B cell (primary cell): ENCODE data around the gene CD274. TPM values are rescaled to one million over a fixed set of nuclear protein-coding genes. Genes with fewer than 3 reads are reported as not detected.

Source experiments
- ATAC-seq: fragments of 200-7000 bp; cut with Tn5 transposase; one replicate; pipeline ENCODE4 v1.10.0; 2021; ENCODE audit warnings: low read depth, mild to moderate bottlenecking, moderate number of reproducible peaks, moderate library complexity
- CTCF ChIA-PET: fragments of 350-600 bp; sonication (Branson Sonifier 250); formaldehyde crosslinking; loops from one replicate; lab custom pipeline; 2021; ENCODE audit warnings: antibody characterized with exemption, inconsistent platforms; lab: Charles Lee
- POLR2A ChIA-PET: fragments of 350-600 bp; sonication (Branson Sonifier 250); formaldehyde crosslinking; loops from one replicate; lab custom pipeline; 2021; ENCODE audit warnings: antibody characterized with exemption; lab: Charles Lee
- DNase-seq: peaks from one replicate; pipeline ENCODE4 v3.0.0; 2013
- H2AFZ ChIP-seq: 2 replicates; pipeline ENCODE4 v1.6.1; 2012; ENCODE audit warnings: mild to moderate bottlenecking, low read depth, low read length; ENCODE audit not compliant: insufficient read depth, poor library complexity, severe bottlenecking
- H3K27ac ChIP-seq, 2 donors: 1 replicate in 1 of 2; 2 replicates in 1 of 2; pipeline ENCODE4 v1.5.1; 2012 to 2013; ENCODE audit warnings: low read length in 2 of 2, mild to moderate bottlenecking in 2 of 2, moderate library complexity in 1 of 2
- H3K27me3 ChIP-seq, 4 experiments: fragments of 200-600 bp in 1 of 4; sonication (generic) in 1 of 4; replicated peaks in 1 of 4; 1 replicate in 2 of 4; 2 replicates in 2 of 4; pipeline versions ENCODE4 v1.6.1 to v1.7.0; 2013 to 2016; ENCODE audit warnings: low read length in 3 of 4, mild to moderate bottlenecking in 2 of 4, mixed read lengths in 1 of 4, moderate library complexity in 1 of 4; ENCODE audit not compliant: insufficient read depth in 4 of 4, control insufficient read depth in 3 of 4; ENCODE audit errors: control extremely low read depth in 1 of 4
- H3K36me3 ChIP-seq, 2 experiments: replicated peaks in 1 of 2; 1 replicate in 1 of 2; 2 replicates in 1 of 2; pipeline versions ENCODE4 v1.6.1 to v1.7.1; 2013; ENCODE audit warnings: low read length in 1 of 2; ENCODE audit not compliant: insufficient read depth in 2 of 2, control insufficient read depth in 1 of 2; ENCODE audit errors: control extremely low read depth in 1 of 2, extremely low read depth in 1 of 2
- H3K4me1 ChIP-seq, 2 donors: fragments of 200-600 bp in 1 of 2; sonication (generic) in 1 of 2; 1 replicate in 1 of 2; 2 replicates in 1 of 2; pipeline versions ENCODE4 v1.5.1 to v1.6.1; 2013 to 2017; ENCODE audit warnings: low read length in 2 of 2; ENCODE audit not compliant: control insufficient read depth in 2 of 2, insufficient read depth in 2 of 2
- H3K4me2 ChIP-seq: replicated peaks from 2 replicates; pipeline ENCODE3; 2012; ENCODE audit warnings: mild to moderate bottlenecking, low read depth, low read length; ENCODE audit not compliant: poor library complexity, severe bottlenecking
- H3K4me3 ChIP-seq, 5 experiments: fragments of 200-600 bp in 1 of 5; sonication (generic) in 1 of 5; 1 replicate in 3 of 5; 2 replicates in 2 of 5; pipeline versions ENCODE4 v1.5.1 to v1.7.0; 2011 to 2016; ENCODE audit warnings: low read length in 4 of 5, mild to moderate bottlenecking in 4 of 5, low read depth in 2 of 5, control low read depth in 1 of 5, moderate library complexity in 1 of 5; ENCODE audit not compliant: insufficient read depth in 1 of 5; ENCODE audit errors: control extremely low read depth in 1 of 5, extremely low read depth in 1 of 5
- H3K79me2 ChIP-seq: fragments of 200-600 bp; sonication (generic); one replicate; pipeline ENCODE4 v1.6.0; 2016; ENCODE audit warnings: low read length; ENCODE audit not compliant: control insufficient read depth, insufficient read depth
- H3K9ac ChIP-seq: fragments of 200-600 bp; sonication (generic); 2 replicates; pipeline ENCODE4 v1.6.1; 2017; ENCODE audit warnings: mild to moderate bottlenecking, low read length, moderate library complexity
- H3K9me3 ChIP-seq, 3 donors: one replicate each; pipeline versions ENCODE4 v1.6.1 to v1.7.1; 2013; ENCODE audit warnings: low read length in 2 of 3; ENCODE audit not compliant: control insufficient read depth in 2 of 3, insufficient read depth in 1 of 3; ENCODE audit errors: control extremely low read depth in 1 of 3
- H4K20me1 ChIP-seq: 2 replicates; pipeline ENCODE4 v1.6.0; 2012; ENCODE audit warnings: mild to moderate bottlenecking, low read length; ENCODE audit not compliant: insufficient read depth, control insufficient read depth, poor library complexity, severe bottlenecking
- H3K27ac Mint-ChIP-seq: one replicate; pipeline ENCODE4 v1.8.0; 2021; ENCODE audit warnings: mixed read lengths
- H3K27me3 Mint-ChIP-seq: one replicate; pipeline ENCODE4 v1.8.0; 2021; ENCODE audit warnings: mixed read lengths
- H3K4me1 Mint-ChIP-seq: one replicate; pipeline ENCODE4 v1.8.0; 2021; ENCODE audit warnings: mixed read lengths
- H3K4me3 Mint-ChIP-seq: one replicate; pipeline ENCODE4 v1.8.0; 2021; ENCODE audit warnings: mixed read lengths
- H3K9me3 Mint-ChIP-seq: one replicate; pipeline ENCODE4 v1.8.0; 2022; ENCODE audit warnings: mixed read lengths; ENCODE audit not compliant: insufficient read depth
- CTCF ChIP-seq: fragments of 200-600 bp; IDR thresholded peaks from one replicate; pipeline ENCODE4 v1.8.0; 2022; ENCODE audit warnings: antibody characterized with exemption, mild to moderate bottlenecking
- EZH2 ChIP-seq: IDR thresholded peaks from 2 replicates; pipeline ENCODE4 v1.6.1; 2012; ENCODE audit warnings: borderline replicate concordance, low read depth, mild to moderate bottlenecking, moderate library complexity, low read length; ENCODE audit not compliant: insufficient read depth, poor library complexity, severe bottlenecking
- WGBS: methylation state at CpG from one replicate; pipeline ENCODE4 v1.1.5; 2013; ENCODE audit warnings: missing lambda C conversion rate; ENCODE audit not compliant: insufficient coverage; 5-methylcytosine and 5-hydroxymethylcytosine counted together
- intact Hi-C: fragments of 100-400 bp; cut with micrococcal nuclease; formaldehyde crosslinking; loops from one replicate; pipeline ENCODE4 v1.10.0; 2022
- polyA minus RNA-seq: library from RNA; depleted of rRNA, polyadenylated mRNA; stranded (reverse); fragments of >200 nt; gene quantifications from 2 replicates; pipeline ENCODE4 v1.2.3, GENCODE V29; 2012
- polyA plus RNA-seq: library from polyadenylated mRNA; depleted of rRNA; stranded (reverse); fragments of >200 nt; gene quantifications from 2 replicates; pipeline ENCODE4 v1.2.3, GENCODE V29; 2012
- total RNA-seq, 2 donors: library from RNA; stranded (reverse); fragments of 120-200 nt in 1 of 2; gene quantifications; 1 replicate in 1 of 2; 2 replicates in 1 of 2; pipeline versions ENCODE4 v1.2.3 to v1.2.4, GENCODE V29; 2013 to 2022

The CD274 gene
- 5.2 and 7.0 TPM in 2 replicates for total RNA-seq
- 2.0 TPM for total RNA-seq (2013)
- polyA plus RNA-seq, result 0.61 and 1.4 TPM in 2 replicates
- polyA minus RNA-seq, result 1.4 and 1.8 TPM in 2 replicates

- H3K27ac ChIP-seq, result peak within 1 kb of the TSS; percentile 72 to 83
- Mint-ChIP-seq H3K27ac (peak within 1 kb of the TSS; percentile 94), H3K27me3 (no peaks in the 10 kb centered on the region), H3K4me3 (peak within 1 kb of the TSS; percentile 83), H3K9me3 (no peaks in the 10 kb centered on the region), H3K4me1 (peaks cover 49% of the 10 kb centered on the region)
- 7% methylated on average over 30 of the region's 36 CpGs for WGBS
- no peaks in the 10 kb centered on the region for H3K27me3 ChIP-seq
- intact Hi-C loops, result loop anchor here (1.0 to 5.0 kb wide), 7 partner anchors 8 to 382 kb away; partner anchors contain the start of genes ERMP1 and PDCD1LG2
- peak within 1 kb of the TSS; percentile 80 for H3K4me2 ChIP-seq
- DNase-seq (peak; percentile 85), ATAC-seq (peak; percentile 91)
- POLR2A ChIA-PET, result interaction anchor here (0.6 to 2.1 kb wide), 4 partner anchors 12 to 381 kb away, joined by 3 to 28 read pairs (median 8); partner anchors contain the start of genes PLGRKT and RIC1
- TF ChIP-seq EZH2, result no peak
- TF ChIP-seq CTCF, result peak; percentile 57
- no peaks in the 10 kb centered on the region for H4K20me1 ChIP-seq
- peak within 1 kb of the TSS; percentile 75 to 93 (median 81) for H3K4me3 ChIP-seq
- H3K4me1 ChIP-seq, result peaks cover 21 to 30% of the 10 kb centered on the region in 2 donors
- peak within 1 kb of the TSS; percentile 71 for H3K9ac ChIP-seq
- CTCF ChIA-PET, result interaction anchor here (0.6 to 4.0 kb wide), 33 partner anchors 8 to 695 kb away, joined by 3 to 54 read pairs (median 4); partner anchors contain the start of genes ERMP1, INSL6, PDCD1LG2 and PLGRKT
- no peaks in the 10 kb centered on the region for H3K79me2 ChIP-seq
- H3K36me3 ChIP-seq, result no peaks in the 10 kb centered on the region
- H3K9me3 ChIP-seq, result no peaks in the 10 kb centered on the region
- H2AFZ ChIP-seq, result peak within 1 kb of the TSS; percentile 76
Observed at GRCh38 chr9:5450359-5451091, at the start of gene CD274. TSS of gene CD274 (plus strand) at chr9:5450542. CDS start at chr9:5456114, 5,572 bp downstream.

- Mint-ChIP-seq H3K4me3 (no peak overlapping the region), H3K27me3 (no peaks in the 10 kb centered on the region), H3K4me1 (peaks cover 5% of the 10 kb centered on the region), H3K9me3 (peaks cover 5% of the 10 kb centered on the region), H3K27ac (no peak overlapping the region)
- Histone ChIP-seq H3K9ac (no peak overlapping the region), H3K4me3 (no peak overlapping the region), H3K9me3 (peaks cover 0 to 1% (median 0%) of the 10 kb centered on the region in 3 donors), H4K20me1 (no peaks in the 10 kb centered on the region), H3K36me3 (no peaks in the 10 kb centered on the region), H3K4me1 (peaks cover 0 to 5% of the 10 kb centered on the region in 2 donors), H2AFZ (no peak overlapping the region), H3K4me2 (no peak overlapping the region), H3K27me3 (no peaks in the 10 kb centered on the region), H3K27ac (no peak overlapping the region), H3K79me2 (peaks cover 5% of the 10 kb centered on the region)
- intact Hi-C loops, result no loop called here
- CTCF ChIA-PET, result no interaction called here
- no peak for ATAC-seq
- no peak for TF ChIP-seq CTCF
- TF ChIP-seq EZH2, result no peak
- no peak for DNase-seq
- POLR2A ChIA-PET, result no interaction called here
Observed at GRCh38 chr9:5402217-5402616, 48.1 kb upstream of the CD274 start.
